Keratinocyte (primary cell): ENCODE measurements around the gene CADM2. TPM values are rescaled to one million over a fixed set of nuclear protein-coding genes. Genes with fewer than 3 reads are reported as not detected.

ENCODE experiments used
- DNase-seq: peaks from one replicate; pipeline ENCODE4 v3.0.0-alpha.2; 2011; ENCODE audit warnings: low read depth, missing footprints, low spot score
- FAIRE-seq: peaks from 2 replicates; lab custom pipeline; 2011; peaks lifted over from hg19 to GRCh38; lab: Jason Lieb, UNC
- H2AFZ ChIP-seq: 2 replicates; pipeline ENCODE4 v1.6.0; 2012; ENCODE audit warnings: low read length, control low read depth, inconsistent platforms; ENCODE audit not compliant: control insufficient read depth
- H3K27ac ChIP-seq: 2 replicates; pipeline ENCODE4 v1.5.1; 2011; ENCODE audit warnings: low read length; ENCODE audit not compliant: control insufficient read depth, insufficient read depth
- H3K27me3 ChIP-seq: 3 replicates; pipeline ENCODE4 v1.6.0; 2011; ENCODE audit warnings: low read length; ENCODE audit not compliant: control insufficient read depth, insufficient read depth; ENCODE audit errors: extremely low read depth
- H3K36me3 ChIP-seq, 2 experiments: 2 replicates in 1 of 2; 3 replicates in 1 of 2; pipeline ENCODE4 v1.5.1; 2011; ENCODE audit warnings: low read length in 2 of 2, mild to moderate bottlenecking in 1 of 2; ENCODE audit not compliant: control insufficient read depth in 2 of 2, insufficient read depth in 2 of 2; ENCODE audit errors: extremely low read depth in 1 of 2
- H3K4me1 ChIP-seq: 3 replicates; pipeline ENCODE4 v1.5.1; 2011; ENCODE audit warnings: low read length; ENCODE audit not compliant: control insufficient read depth, insufficient read depth; ENCODE audit errors: extremely low read depth
- H3K4me2 ChIP-seq: 3 replicates; pipeline ENCODE4 v1.6.0; 2011; ENCODE audit warnings: low read depth, low read length; ENCODE audit not compliant: control insufficient read depth, insufficient read depth; ENCODE audit errors: extremely low read depth
- H3K4me3 ChIP-seq, 3 experiments: fragments of 200-600 bp in 1 of 3; sonication (generic) in 1 of 3; 2 replicates in 2 of 3; 3 replicates in 1 of 3; pipeline ENCODE4 v1.5.1; 2011 to 2016; ENCODE audit warnings: low read length in 3 of 3, mild to moderate bottlenecking in 3 of 3, control low read depth in 2 of 3, inconsistent platforms in 1 of 3, low read depth in 1 of 3, mixed read lengths in 1 of 3, mixed run types in 1 of 3, moderate library complexity in 1 of 3; ENCODE audit not compliant: control insufficient read depth in 2 of 3, insufficient read depth in 2 of 3; ENCODE audit errors: extremely low read depth in 1 of 3
- H3K79me2 ChIP-seq: 2 replicates; pipeline ENCODE4 v1.6.0; 2012; ENCODE audit warnings: low read length; ENCODE audit not compliant: control insufficient read depth, insufficient read depth
- H3K9ac ChIP-seq: 3 replicates; pipeline ENCODE4 v1.6.0; 2011; ENCODE audit warnings: low read length; ENCODE audit not compliant: control insufficient read depth, insufficient read depth; ENCODE audit errors: extremely low read depth
- H3K9me1 ChIP-seq: 3 replicates; pipeline ENCODE4 v1.6.0; 2011; ENCODE audit warnings: low read length; ENCODE audit not compliant: control insufficient read depth, insufficient read depth; ENCODE audit errors: extremely low read depth
- H3K9me3 ChIP-seq: 2 replicates; pipeline ENCODE4 v1.5.1; 2012; ENCODE audit warnings: low read depth, low read length; ENCODE audit not compliant: control insufficient read depth
- H4K20me1 ChIP-seq: 3 replicates; pipeline ENCODE4 v1.6.0; 2011; ENCODE audit warnings: low read length; ENCODE audit not compliant: control insufficient read depth, insufficient read depth; ENCODE audit errors: extremely low read depth
- CTCF ChIP-seq, 3 experiments: IDR thresholded peaks in 1 of 3; conservative IDR thresholded peaks in 1 of 3; optimal IDR thresholded peaks in 1 of 3; 2 replicates in 2 of 3; 3 replicates in 1 of 3; pipeline versions ENCODE3 to v1.5.1; 2011; ENCODE audit warnings: low read length in 3 of 3, mild to moderate bottlenecking in 3 of 3, moderate library complexity in 2 of 3, control low read depth in 1 of 3, inconsistent platforms in 1 of 3; ENCODE audit not compliant: insufficient read depth in 2 of 3; ENCODE audit errors: extremely low read depth in 1 of 3
- EZH2 ChIP-seq: IDR thresholded peaks from one replicate; pipeline ENCODE4 v1.6.1; 2012; ENCODE audit warnings: inconsistent platforms, mild to moderate bottlenecking, low read length, moderate library complexity
- dilution Hi-C: fragments of 300-500 bp; cut with MboI; formaldehyde crosslinking; loops from one replicate; pipeline ENCODE4 v1.7.0; 2020; ENCODE audit warnings: low sequenced_read_pairs; ENCODE audit not compliant: extremely low pct_ligation_motif_present
- polyA plus RNA-seq, 5 experiments: library from polyadenylated mRNA; depleted of rRNA in 3 of 5; stranded (reverse) in 3 of 5; stranded (forward) in 1 of 5; unstranded in 1 of 5; fragments of >200 nt; gene quantifications; 1 replicate in 1 of 5; 2 replicates in 3 of 5; 3 replicates in 1 of 5; pipeline versions ENCODE4 v1.2.1 to v1.2.3, GENCODE V29; 2011 to 2012; ENCODE audit warnings: missing spikeins in 2 of 5, low read depth in 1 of 5, low replicate concordance in 1 of 5

The CADM2 gene
- polyA plus RNA-seq, 1 donor (not counting 4 experiments of a cell fraction or from before 2014, with no cell fraction given) = not detected

DNA sequence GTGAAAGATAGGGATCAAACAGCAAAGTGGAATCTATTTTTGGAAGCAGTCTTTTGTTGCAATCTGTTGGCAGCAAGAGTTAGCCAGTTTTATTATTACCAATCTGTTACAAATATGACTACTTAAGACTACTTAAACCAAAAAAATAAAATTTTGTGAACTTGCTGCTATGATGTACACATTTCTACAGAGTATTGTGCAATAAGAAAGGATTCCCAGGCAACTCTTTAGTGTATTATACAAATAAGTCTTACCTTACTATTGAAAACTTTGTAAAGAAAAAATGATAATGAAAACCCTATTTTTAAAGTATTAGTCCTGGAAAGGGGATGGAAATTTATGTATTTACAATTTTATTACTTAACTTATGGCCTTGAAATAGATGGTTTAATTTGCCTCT is 44.7 kb downstream of the CADM2 start:
- Histone ChIP-seq H3K9me3 (no peaks in the 10 kb centered on the region), H2AFZ (no peak overlapping the region), H3K4me3 (no peak overlapping the region), H3K4me2 (no peak overlapping the region), H3K9ac (no peak overlapping the region), H3K36me3 (no peaks in the 10 kb centered on the region), H3K9me1 (no peaks in the 10 kb centered on the region), H3K79me2 (no peaks in the 10 kb centered on the region), H3K27ac (no peak overlapping the region), H4K20me1 (no peaks in the 10 kb centered on the region), H3K27me3 (no peaks in the 10 kb centered on the region), H3K4me1 (no peaks in the 10 kb centered on the region)
- dilution Hi-C loops = no loop called here
- DNase-seq (no peak), FAIRE-seq (no peak)
- TF ChIP-seq CTCF (optimal IDR thresholded peaks at IDR 0.05 in 1 of 3, IDR thresholded peaks at IDR 0.05 in 1 of 3, conservative IDR thresholded peaks at IDR 0.05 in 1 of 3; ENCODE audit: extremely low read depth in 1 of 3, insufficient read depth in 2 of 3, low read length in 3 of 3) (no peak), EZH2 (no peak)

DNA sequence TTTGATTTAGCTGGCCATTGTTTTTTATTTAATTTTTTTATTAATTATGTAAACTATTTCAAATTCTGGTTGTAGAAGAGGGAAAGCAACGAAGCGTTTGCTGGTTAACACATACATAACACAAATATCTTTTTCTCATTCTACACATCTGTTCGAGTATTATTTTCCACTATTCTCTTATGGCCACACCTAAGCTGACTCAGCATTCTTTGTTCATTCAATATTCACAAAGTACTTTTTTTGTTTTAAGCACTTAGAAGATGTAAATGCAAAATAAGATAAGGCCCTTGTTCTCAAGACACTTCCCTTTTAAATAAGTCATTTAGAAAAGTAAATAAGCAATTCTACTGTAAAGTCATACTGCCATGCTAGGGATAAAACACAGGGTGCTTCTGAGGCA is 45.4 kb downstream of the CADM2 start:
- Histone ChIP-seq H3K4me3 (no peak overlapping the region), H4K20me1 (no peaks in the 10 kb centered on the region), H3K4me2 (no peak overlapping the region), H3K9me1 (no peaks in the 10 kb centered on the region), H3K36me3 (no peaks in the 10 kb centered on the region), H3K27me3 (no peaks in the 10 kb centered on the region), H3K4me1 (no peaks in the 10 kb centered on the region), H3K27ac (no peak overlapping the region), H3K9ac (no peak overlapping the region), H3K79me2 (no peaks in the 10 kb centered on the region), H3K9me3 (no peaks in the 10 kb centered on the region), H2AFZ (no peak overlapping the region)
- TF ChIP-seq CTCF (optimal IDR thresholded peaks at IDR 0.05 in 1 of 3, IDR thresholded peaks at IDR 0.05 in 1 of 3, conservative IDR thresholded peaks at IDR 0.05 in 1 of 3; ENCODE audit: extremely low read depth in 1 of 3, insufficient read depth in 2 of 3, low read length in 3 of 3) (no peak), EZH2 (no peak)
- dilution Hi-C loops = no loop called here
- FAIRE-seq = no peak
- no peak for DNase-seq
